ENCODE data around the gene SLC9A7.

Gene SLC9A7

GRCh38 chrX:46683048-46683447 is 75.9 kb downstream of the SLC9A7 start:
- Histone ChIP-seq H3K9me2 (replicated peaks; ENCODE audit: insufficient read depth, low read length) (no peaks in the 10 kb centered on the region), H2AFZ (ENCODE audit: low read length) (no peak overlapping the region), H3K9ac (ENCODE audit: low read length) (no peak overlapping the region), H4K20me1 (ENCODE audit: insufficient read depth, low read length) (no peaks in the 10 kb centered on the region), H3K4me1 (ENCODE audit: low read length) (no peaks in the 10 kb centered on the region), H3K27ac (ENCODE audit: low read length) (no peak overlapping the region), H3K79me2 (ENCODE audit: low read length) (no peaks in the 10 kb centered on the region), H3K4me3 (ENCODE audit: low read length) (no peak overlapping the region), H3K36me3 (replicated peaks; ENCODE audit: insufficient read depth, low read length) (no peaks in the 10 kb centered on the region), H3F3A (ENCODE audit: insufficient read depth, low read length) (no peaks in the 10 kb centered on the region), H3K4me2 (ENCODE audit: low read depth, low read length) (no peak overlapping the region), H3K27me3 (replicated peaks; ENCODE audit: insufficient read depth, low read length) (no peaks in the 10 kb centered on the region), H3K9me3 (replicated peaks; ENCODE audit: insufficient read depth, low read length) (no peaks in the 10 kb centered on the region)
- no peak for TF ChIP-seq EZH2phosphoT487 (IDR thresholded peaks at IDR 0.05; ENCODE audit: low read length)
- no peak for DNase-seq

GRCh38 chrX:46681849-46682248 is 77.1 kb downstream of the SLC9A7 start:
- no peak for DNase-seq
- H3K36me3 ChIP-seq (replicated peaks; ENCODE audit: insufficient read depth, low read length): no peaks in the 10 kb centered on the region
- H3K4me2 ChIP-seq (ENCODE audit: low read depth, low read length): no peak overlapping the region
- no peak overlapping the region for H2AFZ ChIP-seq (ENCODE audit: low read length)
- TF ChIP-seq CTCF (IDR thresholded peaks at IDR 0.05; ENCODE audit: low read length) (no peak), EZH2 (optimal IDR thresholded peaks at IDR 0.05; ENCODE audit: low read depth, low read length) (no peak), EZH2phosphoT487 (IDR thresholded peaks at IDR 0.05; ENCODE audit: low read length) (no peak)
- no peak overlapping the region for H3K4me3 ChIP-seq (ENCODE audit: low read length)
- no peaks in the 10 kb centered on the region for H3K4me1 ChIP-seq (ENCODE audit: low read length)
- no peaks in the 10 kb centered on the region for H3F3A ChIP-seq (ENCODE audit: insufficient read depth, low read length)
- no peak overlapping the region for H3K9ac ChIP-seq (ENCODE audit: low read length)
- H3K9me3 ChIP-seq (replicated peaks; ENCODE audit: insufficient read depth, low read length): no peaks in the 10 kb centered on the region
- H3K27ac ChIP-seq (ENCODE audit: low read length): no peak overlapping the region
- no peaks in the 10 kb centered on the region for H3K9me2 ChIP-seq (replicated peaks; ENCODE audit: insufficient read depth, low read length)
- no peaks in the 10 kb centered on the region for H3K27me3 ChIP-seq (replicated peaks; ENCODE audit: insufficient read depth, low read length)
- H4K20me1 ChIP-seq (ENCODE audit: insufficient read depth, low read length): no peaks in the 10 kb centered on the region
- no peaks in the 10 kb centered on the region for H3K79me2 ChIP-seq (ENCODE audit: low read length)

GRCh38 chrX:46678232-46678631 is 80.7 kb downstream of the SLC9A7 start:
- no peaks in the 10 kb centered on the region for H3K79me2 ChIP-seq (ENCODE audit: low read length)
- H3K36me3 ChIP-seq (replicated peaks; ENCODE audit: insufficient read depth, low read length): no peaks in the 10 kb centered on the region
- H3K9me2 ChIP-seq (replicated peaks; ENCODE audit: insufficient read depth, low read length): no peaks in the 10 kb centered on the region
- H3K4me1 ChIP-seq (ENCODE audit: low read length): no peaks in the 10 kb centered on the region
- H2AFZ ChIP-seq (ENCODE audit: low read length): no peak overlapping the region
- DNase-seq: no peak
- H3K4me3 ChIP-seq (ENCODE audit: low read length): no peak overlapping the region
- no peak overlapping the region for H3K27ac ChIP-seq (ENCODE audit: low read length)
- TF ChIP-seq EZH2phosphoT487 (IDR thresholded peaks at IDR 0.05; ENCODE audit: low read length): no peak
- H3F3A ChIP-seq (ENCODE audit: insufficient read depth, low read length): no peaks in the 10 kb centered on the region
- H4K20me1 ChIP-seq (ENCODE audit: insufficient read depth, low read length): no peaks in the 10 kb centered on the region
- H3K9me3 ChIP-seq (replicated peaks; ENCODE audit: insufficient read depth, low read length): no peaks in the 10 kb centered on the region
- no peaks in the 10 kb centered on the region for H3K27me3 ChIP-seq (replicated peaks; ENCODE audit: insufficient read depth, low read length)
- no peak overlapping the region for H3K4me2 ChIP-seq (ENCODE audit: low read depth, low read length)
- H3K9ac ChIP-seq (ENCODE audit: low read length): no peak overlapping the region

- Histone ChIP-seq H3K36me3 (replicated peaks; ENCODE audit: insufficient read depth, low read length) (no peaks in the 10 kb centered on the region), H3K9me3 (replicated peaks; ENCODE audit: insufficient read depth, low read length) (no peaks in the 10 kb centered on the region), H3K9ac (ENCODE audit: low read length) (no peak overlapping the region), H3K27me3 (replicated peaks; ENCODE audit: insufficient read depth, low read length) (no peaks in the 10 kb centered on the region), H3K4me3 (ENCODE audit: low read length) (no peak overlapping the region), H3K79me2 (ENCODE audit: low read length) (no peaks in the 10 kb centered on the region), H3K4me1 (ENCODE audit: low read length) (no peaks in the 10 kb centered on the region), H3K4me2 (ENCODE audit: low read depth, low read length) (no peak overlapping the region), H3K27ac (ENCODE audit: low read length) (no peak overlapping the region), H3F3A (ENCODE audit: insufficient read depth, low read length) (no peaks in the 10 kb centered on the region), H4K20me1 (ENCODE audit: insufficient read depth, low read length) (no peaks in the 10 kb centered on the region), H2AFZ (ENCODE audit: low read length) (no peak overlapping the region), H3K9me2 (replicated peaks; ENCODE audit: insufficient read depth, low read length) (no peaks in the 10 kb centered on the region)
- DNase-seq: no peak
- TF ChIP-seq EZH2phosphoT487 (IDR thresholded peaks at IDR 0.05; ENCODE audit: low read length): no peak
- TF ChIP-seq CTCF (IDR thresholded peaks at IDR 0.05; ENCODE audit: low read length): no peak
- TF ChIP-seq EZH2 (optimal IDR thresholded peaks at IDR 0.05; ENCODE audit: low read depth, low read length): no peak
Measured at GRCh38 chrX:46676399-46677356, 82.2 kb downstream of the SLC9A7 start.

Measured in MM.1S (cell line).